ENCODE measurements around the gene PIGU. TPM values are rescaled to one million over a fixed set of nuclear protein-coding genes. Genes with fewer than 3 reads are reported as not detected.
A peak's percentile ranks its signal among the peaks of the same experiment; 100 is the strongest.

The PIGU gene
- total and polyA plus RNA-seq, 2 of the 13 experiments (the other 11 are each of a cell fraction or from before 2014, with no cell fraction given), result 45.5 to 231 TPM

- TF ChIP-seq HMGA1 (CRISPR knock-in tag; conservative IDR thresholded peaks at IDR 0.05), result no peak
- TF ChIP-seq HDAC6 (IDR thresholded peaks at IDR 0.05; ENCODE audit: low read depth, low read length), result no peak
- no peak for TF ChIP-seq ZNF737 (CRISPR knock-in tag; IDR thresholded peaks at IDR 0.05; ENCODE audit: borderline replicate concordance)
- TF ChIP-seq HDAC1 (CRISPR knock-in tag; IDR thresholded peaks at IDR 0.05), result peak; percentile 98
- TF ChIP-seq ZNF878 (CRISPR knock-in tag; IDR thresholded peaks at IDR 0.05), result peak; percentile 92; the same call in 1 of the 2 replicates
- TF ChIP-seq KMT2A (CRISPR knock-in tag; IDR thresholded peaks at IDR 0.05), result no peak
- TF ChIP-seq, protein P1, sequence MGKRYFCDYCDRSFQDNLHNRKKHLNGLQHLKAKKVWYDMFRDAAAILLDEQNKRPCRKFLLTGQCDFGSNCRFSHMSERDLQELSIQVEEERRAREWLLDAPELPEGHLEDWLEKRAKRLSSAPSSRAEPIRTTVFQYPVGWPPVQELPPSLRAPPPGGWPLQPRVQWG (CRISPR knock-in tag; IDR thresholded peaks at IDR 0.05; ENCODE audit: borderline replicate concordance, low read depth), result no peak
- TF ChIP-seq ZNF7 (CRISPR knock-in tag; IDR thresholded peaks at IDR 0.05), result no peak
- TF ChIP-seq, protein P2, sequence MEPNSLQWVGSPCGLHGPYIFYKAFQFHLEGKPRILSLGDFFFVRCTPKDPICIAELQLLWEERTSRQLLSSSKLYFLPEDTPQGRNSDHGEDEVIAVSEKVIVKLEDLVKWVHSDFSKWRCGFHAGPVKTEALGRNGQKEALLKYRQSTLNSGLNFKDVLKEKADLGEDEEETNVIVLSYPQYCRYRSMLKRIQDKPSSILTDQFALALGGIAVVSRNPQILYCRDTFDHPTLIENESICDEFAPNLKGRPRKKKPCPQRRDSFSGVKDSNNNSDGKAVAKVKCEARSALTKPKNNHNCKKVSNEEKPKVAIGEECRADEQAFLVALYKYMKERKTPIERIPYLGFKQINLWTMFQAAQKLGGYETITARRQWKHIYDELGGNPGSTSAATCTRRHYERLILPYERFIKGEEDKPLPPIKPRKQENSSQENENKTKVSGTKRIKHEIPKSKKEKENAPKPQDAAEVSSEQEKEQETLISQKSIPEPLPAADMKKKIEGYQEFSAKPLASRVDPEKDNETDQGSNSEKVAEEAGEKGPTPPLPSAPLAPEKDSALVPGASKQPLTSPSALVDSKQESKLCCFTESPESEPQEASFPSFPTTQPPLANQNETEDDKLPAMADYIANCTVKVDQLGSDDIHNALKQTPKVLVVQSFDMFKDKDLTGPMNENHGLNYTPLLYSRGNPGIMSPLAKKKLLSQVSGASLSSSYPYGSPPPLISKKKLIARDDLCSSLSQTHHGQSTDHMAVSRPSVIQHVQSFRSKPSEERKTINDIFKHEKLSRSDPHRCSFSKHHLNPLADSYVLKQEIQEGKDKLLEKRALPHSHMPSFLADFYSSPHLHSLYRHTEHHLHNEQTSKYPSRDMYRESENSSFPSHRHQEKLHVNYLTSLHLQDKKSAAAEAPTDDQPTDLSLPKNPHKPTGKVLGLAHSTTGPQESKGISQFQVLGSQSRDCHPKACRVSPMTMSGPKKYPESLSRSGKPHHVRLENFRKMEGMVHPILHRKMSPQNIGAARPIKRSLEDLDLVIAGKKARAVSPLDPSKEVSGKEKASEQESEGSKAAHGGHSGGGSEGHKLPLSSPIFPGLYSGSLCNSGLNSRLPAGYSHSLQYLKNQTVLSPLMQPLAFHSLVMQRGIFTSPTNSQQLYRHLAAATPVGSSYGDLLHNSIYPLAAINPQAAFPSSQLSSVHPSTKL (CRISPR knock-in tag; IDR thresholded peaks at IDR 0.05), result peak; percentile 100
- no peak for TF ChIP-seq MXD1 (CRISPR knock-in tag; IDR thresholded peaks at IDR 0.05)
- TF ChIP-seq HMGXB4 (CRISPR knock-in tag; IDR thresholded peaks at IDR 0.05; ENCODE audit: borderline replicate concordance in 1 of 2, low read depth in 1 of 2), result peak; percentile 73 to 83; a peak in 3 of 4 replicates
- TF ChIP-seq, protein P3, sequence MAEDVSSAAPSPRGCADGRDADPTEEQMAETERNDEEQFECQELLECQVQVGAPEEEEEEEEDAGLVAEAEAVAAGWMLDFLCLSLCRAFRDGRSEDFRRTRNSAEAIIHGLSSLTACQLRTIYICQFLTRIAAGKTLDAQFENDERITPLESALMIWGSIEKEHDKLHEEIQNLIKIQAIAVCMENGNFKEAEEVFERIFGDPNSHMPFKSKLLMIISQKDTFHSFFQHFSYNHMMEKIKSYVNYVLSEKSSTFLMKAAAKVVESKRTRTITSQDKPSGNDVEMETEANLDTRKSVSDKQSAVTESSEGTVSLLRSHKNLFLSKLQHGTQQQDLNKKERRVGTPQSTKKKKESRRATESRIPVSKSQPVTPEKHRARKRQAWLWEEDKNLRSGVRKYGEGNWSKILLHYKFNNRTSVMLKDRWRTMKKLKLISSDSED (CRISPR knock-in tag; IDR thresholded peaks at IDR 0.05), result no peak
- TF ChIP-seq ZNF432 (CRISPR knock-in tag; IDR thresholded peaks at IDR 0.05; ENCODE audit: borderline replicate concordance), result no peak
- TF ChIP-seq ONECUT2 (CRISPR knock-in tag; IDR thresholded peaks at IDR 0.05), result peak; percentile 67; the same call in 1 of the 2 replicates
- TF ChIP-seq ZNF256 (CRISPR knock-in tag; conservative IDR thresholded peaks at IDR 0.05), result peak; percentile 73; the same call in 1 of the 2 replicates
- TF ChIP-seq, protein P4, sequence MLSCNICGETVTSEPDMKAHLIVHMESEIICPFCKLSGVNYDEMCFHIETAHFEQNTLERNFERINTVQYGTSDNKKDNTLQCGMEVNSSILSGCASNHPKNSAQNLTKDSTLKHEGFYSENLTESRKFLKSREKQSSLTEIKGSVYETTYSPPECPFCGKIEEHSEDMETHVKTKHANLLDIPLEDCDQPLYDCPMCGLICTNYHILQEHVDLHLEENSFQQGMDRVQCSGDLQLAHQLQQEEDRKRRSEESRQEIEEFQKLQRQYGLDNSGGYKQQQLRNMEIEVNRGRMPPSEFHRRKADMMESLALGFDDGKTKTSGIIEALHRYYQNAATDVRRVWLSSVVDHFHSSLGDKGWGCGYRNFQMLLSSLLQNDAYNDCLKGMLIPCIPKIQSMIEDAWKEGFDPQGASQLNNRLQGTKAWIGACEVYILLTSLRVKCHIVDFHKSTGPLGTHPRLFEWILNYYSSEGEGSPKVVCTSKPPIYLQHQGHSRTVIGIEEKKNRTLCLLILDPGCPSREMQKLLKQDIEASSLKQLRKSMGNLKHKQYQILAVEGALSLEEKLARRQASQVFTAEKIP (CRISPR knock-in tag; IDR thresholded peaks at IDR 0.05; ENCODE audit: borderline replicate concordance), result no peak
These were observed 55.2 kb downstream of the PIGU start (continued) for GRCh38 chr20:34621383-34622367.
